NCI-H345 (cell line): ENCODE data around the gene LYRM1.
"Not testable (repeated sequence)": the region's sequence is repeated elsewhere in the genome, so short reads cannot be mapped to it uniquely, and the experiment has no call there.

ENCODE experiments used
- DNase-seq: peaks from one replicate; lab custom pipeline; 2025; lab: John Stamatoyannopoulos, UW

The LYRM1 gene

GRCh38 chr16:20902426-20902825 is 1.9 kb downstream of the LYRM1 start:
- no peak for DNase-seq

- DNase-seq, result no peak
Observed at GRCh38 chr16:20903116-20903898, 2.7 kb downstream of the LYRM1 start.

DNA sequence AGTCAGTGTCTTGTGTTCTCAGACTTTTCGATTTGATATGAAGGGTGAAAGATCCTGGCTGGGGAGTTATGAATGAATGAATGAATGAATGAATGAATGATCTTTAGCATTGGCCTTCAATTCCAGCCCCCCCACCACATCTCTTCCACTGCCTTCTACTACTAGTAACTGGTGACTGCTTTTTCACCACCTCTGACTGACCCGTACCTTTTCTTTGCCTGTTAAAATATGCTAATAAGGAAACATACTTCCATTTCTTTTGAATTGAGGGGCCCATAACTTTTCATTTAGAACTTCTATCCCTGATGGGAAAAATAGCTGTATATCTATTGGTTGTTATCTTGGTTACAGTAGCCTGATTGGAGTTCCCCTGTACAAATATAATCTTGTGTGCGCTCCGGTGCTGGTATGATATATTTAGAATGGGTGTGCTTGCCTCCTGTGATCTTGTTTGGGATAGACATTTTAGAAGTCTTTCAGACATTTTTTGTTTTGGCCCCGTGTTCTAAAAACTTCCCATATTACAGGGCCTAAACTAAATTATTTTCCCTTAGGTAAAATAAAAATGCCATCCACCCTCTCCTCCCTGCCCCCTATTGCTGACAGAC is 3.4 kb downstream of the LYRM1 start:
- DNase-seq, result no peak

DNA sequence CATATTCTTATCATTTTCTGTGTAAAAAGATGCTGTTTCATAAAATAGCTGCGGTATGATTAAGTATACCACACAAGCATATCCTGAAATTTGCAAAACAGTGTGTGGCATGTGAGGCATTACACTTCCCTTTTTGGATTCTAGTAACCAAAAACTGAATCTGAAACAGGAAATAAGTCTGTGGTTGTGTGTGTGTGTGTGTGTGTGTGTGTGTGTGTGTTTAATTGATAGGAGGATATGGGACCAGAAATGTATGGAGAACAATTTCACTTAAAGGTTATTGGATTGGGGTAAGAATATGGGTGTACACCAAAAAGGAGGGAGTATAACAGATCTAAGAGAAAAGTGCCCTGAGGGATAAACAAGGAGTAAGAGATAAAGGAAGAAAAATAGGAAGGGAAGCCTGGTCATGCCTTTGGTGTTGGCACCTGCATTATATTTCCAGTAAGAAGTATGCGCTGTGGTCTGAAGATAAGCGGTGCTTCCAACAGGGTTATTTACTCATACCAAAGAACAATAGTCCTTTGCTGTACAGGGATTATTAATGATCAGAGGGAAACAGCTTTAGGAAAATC is 4.0 kb downstream of the LYRM1 start:
- no peak for DNase-seq

DNA sequence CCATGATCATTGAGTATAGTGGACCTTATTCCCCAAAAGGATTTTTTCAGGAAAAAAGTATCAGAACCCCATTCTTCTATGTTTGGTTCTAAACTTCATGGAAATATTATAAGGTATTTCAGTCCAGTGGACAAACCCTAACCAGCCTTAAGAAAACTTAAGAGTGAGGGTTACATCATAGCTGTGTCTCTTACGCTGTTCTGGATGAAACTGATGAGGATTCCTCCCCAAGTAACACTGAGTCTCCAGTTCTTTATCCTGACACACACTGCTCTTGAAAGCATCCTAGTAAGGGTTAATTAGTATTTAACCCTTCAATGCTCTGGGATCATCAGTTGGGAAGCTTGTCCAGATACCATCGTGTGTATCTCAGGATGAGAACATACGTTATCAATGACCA is 5.0 kb downstream of the LYRM1 start:
- no peak for DNase-seq

DNA sequence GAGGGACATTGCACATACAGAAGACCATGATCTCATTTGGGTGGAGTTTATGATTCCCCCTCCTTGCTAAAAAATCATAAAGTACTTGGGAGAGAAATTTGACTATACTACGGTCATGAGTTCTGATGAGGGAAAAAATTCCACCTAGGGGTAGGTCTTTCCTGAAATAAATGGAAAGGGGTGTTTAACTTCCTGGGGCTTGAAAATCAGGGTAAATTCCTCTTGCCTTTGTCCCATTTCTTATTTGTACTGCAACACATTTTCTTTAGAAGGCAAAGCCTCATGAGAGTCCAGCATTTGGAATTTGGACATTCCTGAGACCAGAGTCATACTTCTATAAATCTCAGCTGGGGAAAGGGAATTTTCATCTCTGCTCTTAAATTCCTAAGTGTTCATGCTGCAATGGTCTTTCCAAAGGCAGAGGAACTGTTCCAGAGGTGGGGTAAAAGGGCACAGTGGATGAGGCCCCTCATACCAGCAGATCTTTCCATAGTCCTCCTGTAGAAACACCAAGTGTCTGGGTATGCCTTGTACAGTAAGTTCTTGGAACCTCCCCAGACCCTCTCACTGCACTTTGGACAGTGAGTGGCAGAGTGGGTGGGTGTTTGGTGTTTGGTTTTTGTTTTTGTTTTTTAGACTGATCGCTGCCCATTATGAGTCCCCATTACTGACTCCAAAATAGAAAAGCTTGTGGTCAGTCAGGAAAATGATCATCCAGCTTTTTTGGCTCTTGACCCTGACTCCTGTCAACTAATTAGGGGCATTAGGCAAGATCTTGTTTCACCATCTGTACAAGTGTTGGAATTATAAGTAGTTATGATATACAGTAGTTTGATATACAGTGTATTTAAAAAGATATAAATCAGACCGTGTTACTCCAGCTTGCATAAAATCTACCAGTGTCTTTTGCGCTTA is 6.0 kb downstream of the LYRM1 start:
- no peak for DNase-seq

- DNase-seq, result no peak
Observed at GRCh38 chr16:20910781-20911321, 10.3 kb downstream of the LYRM1 start.

- DNase-seq, result no peak
Observed at GRCh38 chr16:20911361-20911760, 10.8 kb downstream of the LYRM1 start.

- no peak for DNase-seq
Observed at GRCh38 chr16:20916289-20916688, 15.7 kb downstream of the LYRM1 start.

GRCh38 chr16:20916942-20917341 is 16.4 kb downstream of the LYRM1 start:
- DNase-seq, result no peak

- DNase-seq, result no peak
Observed at GRCh38 chr16:20918486-20919239, 18.1 kb downstream of the LYRM1 start.

DNA sequence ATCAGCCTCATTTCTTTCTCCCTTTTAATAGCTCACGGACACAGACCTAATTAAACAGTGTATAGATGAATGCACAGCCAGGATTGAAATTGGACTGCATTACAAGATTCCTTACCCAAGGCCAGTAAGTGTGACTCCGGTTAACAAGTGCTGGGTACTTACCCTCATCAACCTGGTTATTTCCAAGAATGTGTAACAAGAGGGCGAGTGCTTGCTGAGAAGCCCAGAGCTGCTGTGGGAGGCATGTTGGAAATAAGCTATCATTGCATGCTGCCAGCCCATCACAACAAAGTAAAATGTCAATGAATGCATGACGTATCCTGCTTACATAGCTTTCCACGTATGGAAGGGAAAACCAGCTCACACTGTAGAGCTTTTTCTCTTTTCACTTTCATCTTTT is 19.5 kb downstream of the LYRM1 start:
- no peak for DNase-seq

DNA sequence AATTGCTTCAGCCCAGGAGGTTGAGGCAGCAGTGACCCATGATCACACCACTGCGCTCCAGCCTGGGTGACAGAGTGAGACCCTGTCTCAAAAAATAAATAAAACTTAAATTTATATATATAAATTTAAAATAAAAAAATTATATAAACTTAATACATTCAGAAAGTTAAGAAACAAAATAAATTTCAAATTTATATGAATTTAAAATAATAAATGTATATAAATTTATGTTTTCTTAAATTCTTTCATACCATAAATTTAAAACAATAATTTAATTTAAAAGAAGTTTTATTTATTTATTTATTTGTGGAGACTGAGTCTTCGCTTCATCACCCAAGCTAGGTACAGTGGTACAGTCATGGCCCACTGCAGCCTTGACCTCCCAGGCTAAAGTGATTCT is 20.2 kb downstream of the LYRM1 start:
- no peak for DNase-seq

- DNase-seq, result no peak
Observed at GRCh38 chr16:20923876-20924275, 23.3 kb downstream of the LYRM1 start.

- DNase-seq, result no peak
Observed at GRCh38 chr16:20925751-20926150, 25.2 kb downstream of the LYRM1 start.

- no peak for DNase-seq
Observed at GRCh38 chr16:20928774-20929411, 28.3 kb downstream of the LYRM1 start.

DNA sequence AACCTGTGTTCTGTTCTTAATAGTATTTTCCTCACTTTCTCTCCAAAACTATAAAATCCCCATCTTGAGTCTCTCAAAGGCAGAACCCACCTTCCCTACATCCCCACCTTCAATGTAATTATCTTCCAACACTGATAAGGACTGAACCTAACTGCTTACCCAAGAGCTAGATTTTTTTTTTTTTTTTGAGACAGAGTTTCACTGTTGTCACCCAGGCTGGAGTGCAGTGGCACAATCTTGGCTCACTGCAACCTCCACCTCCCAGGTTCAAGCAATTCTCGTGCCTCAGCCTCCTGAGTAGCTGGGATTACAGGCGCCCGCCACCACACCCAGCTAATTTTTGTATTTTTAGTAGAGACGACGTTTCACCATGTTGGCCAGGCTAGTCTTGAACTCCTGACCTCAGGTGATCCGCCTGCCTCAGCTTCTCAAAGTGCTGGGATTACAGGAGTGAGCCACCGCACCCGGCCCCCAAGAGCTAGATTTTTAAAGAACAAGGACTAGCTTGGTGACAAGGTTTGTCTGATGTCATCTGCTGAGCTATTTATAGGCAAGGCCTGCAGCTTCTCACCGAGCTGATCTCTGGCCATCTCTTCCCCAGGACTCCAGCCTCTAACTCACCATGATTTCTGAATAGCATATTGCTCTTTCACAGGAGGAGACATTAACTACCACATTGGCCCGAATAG is 29.2 kb downstream of the LYRM1 start:
- not testable (repeated sequence) for DNase-seq

GRCh38 chr16:20930365-20930690 is 29.8 kb downstream of the LYRM1 start:
- no peak for DNase-seq

DNA sequence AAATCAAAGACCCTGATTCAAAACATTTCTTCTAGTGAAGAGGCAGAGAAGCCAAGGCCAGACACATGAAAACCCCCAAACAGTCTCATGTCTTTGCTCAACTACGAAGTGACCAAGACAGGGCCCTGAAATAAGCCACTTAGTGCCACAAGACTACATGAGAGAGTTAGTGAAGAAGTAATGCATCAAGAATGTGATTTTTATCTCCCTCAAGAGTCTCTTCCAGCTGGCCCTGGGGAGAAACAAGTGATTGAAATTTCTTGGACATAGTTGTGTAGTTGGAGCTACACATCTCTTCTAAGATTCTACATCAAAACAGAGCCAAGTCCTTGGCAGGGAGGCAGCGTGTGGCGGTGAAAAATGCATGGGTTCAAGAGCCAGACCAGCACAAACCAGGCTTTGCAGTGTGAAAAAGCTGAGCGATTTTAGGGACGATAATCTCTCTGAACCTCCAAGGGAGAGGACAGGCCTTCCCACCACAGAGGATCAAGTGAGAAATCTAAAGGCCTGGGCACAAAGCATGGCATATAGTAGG is 30.6 kb downstream of the LYRM1 start:
- no peak for DNase-seq

DNA sequence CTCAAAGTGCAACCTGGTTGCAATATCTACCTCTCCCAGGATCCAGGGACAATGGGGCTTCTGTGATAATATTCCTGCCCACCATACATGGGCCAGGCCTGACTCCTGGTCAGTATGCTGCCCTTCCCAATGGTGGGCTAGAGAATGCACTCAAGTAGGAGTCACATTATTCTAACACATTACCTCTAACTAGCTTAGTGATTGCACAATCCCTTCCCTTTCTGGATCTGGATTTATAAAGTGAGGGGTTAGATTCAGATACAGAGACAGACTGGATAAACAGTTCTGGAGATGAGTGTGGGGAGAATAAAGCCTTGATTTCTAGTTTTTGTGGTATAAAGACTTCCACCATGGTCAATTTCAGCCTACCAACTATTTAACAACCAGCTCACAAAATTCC is 33.0 kb downstream of the LYRM1 start:
- no peak for DNase-seq
